A549 (cell line): ENCODE data around the gene PDSS2. TPM values are rescaled to one million over a fixed set of nuclear protein-coding genes. Genes with fewer than 3 reads are reported as not detected.
"Not testable (repeated sequence)": the region's sequence is repeated elsewhere in the genome, so short reads cannot be mapped to it uniquely, and the experiment has no call there.

Source experiments
- ATAC-seq, 2 experiments: fragments of 200-7000 bp in 1 of 2; fragments of >200 bp in 1 of 2; cut with Nextera tagmentation in 1 of 2; cut with Tn5 transposase in 1 of 2; 3 replicates each; pipeline versions ENCODE4 v1.8.0 to v1.9.1; 2018 to 2020; ENCODE audit warnings: mild to moderate bottlenecking in 1 of 2, moderate library complexity in 1 of 2
- CTCF ChIA-PET: fragments of 300-600 bp; sonication (Branson Sonifier 250); formaldehyde crosslinking; extraction: SDS; loops from one replicate; lab custom pipeline; 2021; ENCODE audit warnings: antibody characterized with exemption, inconsistent platforms; lab: Yijun Ruan, JAX
- POLR2A ChIA-PET: fragments of 350-600 bp; formaldehyde crosslinking; extraction: SDS; loops from one replicate; lab custom pipeline; 2021; ENCODE audit warnings: antibody characterized with exemption, inconsistent platforms; lab: Yijun Ruan, JAX
- DNase-seq, 2 experiments: peaks; one replicate each; pipeline versions ENCODE4 v3.0.0 to v3.0.0-alpha.2; 2011 to 2016; ENCODE audit warnings: low read depth in 1 of 2, low spot score in 1 of 2
- FAIRE-seq: peaks from 2 replicates; lab custom pipeline; 2011; peaks lifted over from hg19 to GRCh38; lab: Jason Lieb, UNC
- H3K27ac ChIP-seq, 2 experiments: fragments of >200 bp; sonication (Bioruptor Twin); formaldehyde crosslinking; 3 replicates each; pipeline ENCODE4 v1.5.1; 2016 to 2017
- H3K4me1 ChIP-seq: fragments of >200 bp; sonication (Bioruptor Twin); formaldehyde crosslinking; 3 replicates; pipeline ENCODE4 v1.6.1; 2016
- H3K4me2 ChIP-seq: fragments of >200 bp; sonication (Bioruptor Twin); formaldehyde crosslinking; 3 replicates; pipeline ENCODE4 v1.6.1; 2016
- H3K4me3 ChIP-seq: fragments of >200 bp; sonication (Bioruptor Twin); formaldehyde crosslinking; 3 replicates; pipeline ENCODE4 v1.5.1; 2016
- H3K9me3 ChIP-seq: fragments of >200 bp; sonication (Bioruptor Twin); formaldehyde crosslinking; 3 replicates; pipeline ENCODE4 v1.6.1; 2016
- CBX8 ChIP-seq: fragments of 200-600 bp; sonication (generic); IDR thresholded peaks from 2 replicates; pipeline ENCODE4 v1.6.1; 2016
- CHD2 ChIP-seq: fragments of 150-350 bp; IDR thresholded peaks from 2 replicates; pipeline ENCODE4 v1.6.1; 2014; ENCODE audit warnings: low read length; ENCODE audit not compliant: partially characterized antibody
- EP300 ChIP-seq, 2 experiments: fragments of >200 bp; sonication (Bioruptor Twin); formaldehyde crosslinking; IDR thresholded peaks; 2 replicates in 1 of 2; 3 replicates in 1 of 2; pipeline ENCODE4 v1.6.1; 2016 to 2017
- KDM5A ChIP-seq: fragments of 200-600 bp; sonication (generic); IDR thresholded peaks from 2 replicates; pipeline ENCODE4 v1.6.1; 2016; ENCODE audit warnings: antibody characterized with exemption, mild to moderate bottlenecking
- PHF8 ChIP-seq: fragments of 200-600 bp; sonication (generic); IDR thresholded peaks from 2 replicates; pipeline ENCODE4 v1.6.1; 2016; ENCODE audit warnings: low read depth, mild to moderate bottlenecking, antibody characterized with exemption, moderate library complexity, borderline replicate concordance
- POLR2A ChIP-seq: IDR thresholded peaks from 2 replicates; pipeline ENCODE4 v1.6.1; 2012; ENCODE audit warnings: mild to moderate bottlenecking, low read length
- RAD21 ChIP-seq, 2 experiments: fragments of >200 bp in 1 of 2; sonication (Bioruptor Twin) in 1 of 2; formaldehyde crosslinking in 1 of 2; IDR thresholded peaks in 1 of 2; conservative IDR thresholded peaks in 1 of 2; 2 replicates in 1 of 2; 3 replicates in 1 of 2; pipeline ENCODE4 v1.6.1; 2012 to 2018; ENCODE audit warnings: inconsistent platforms in 1 of 2
- RARB ChIP-seq: fragments of 250-450 bp; sonication (Bioruptor Pico); IDR thresholded peaks from 2 replicates; pipeline ENCODE4 v1.8.0; 2021; ENCODE audit warnings: mild to moderate bottlenecking, moderate library complexity
- ZC3H11A ChIP-seq: fragments of 450-650 bp; IDR thresholded peaks from 2 replicates; pipeline ENCODE4 v1.6.1; 2014; ENCODE audit warnings: antibody characterized with exemption, mild to moderate bottlenecking
- WGBS: methylation state at CpG from one replicate; pipeline ENCODE4 v1.1.6; 2017; ENCODE audit errors: missing lambda C conversion rate; 5-methylcytosine and 5-hydroxymethylcytosine counted together
- polyA plus RNA-seq, 4 experiments: library from polyadenylated mRNA; depleted of rRNA in 3 of 4; stranded (reverse); fragments of >200 nt; fragmentation: RNase III in 1 of 4; extraction: RNeasy Plus Mini Kit Qiagen cat#74134 plus additional on column Dnase treatment in 1 of 4; gene quantifications; 2 replicates in 3 of 4; 3 replicates in 1 of 4; pipeline ENCODE4 v1.2.3, GENCODE V29; 2011 to 2017
- TF ChIP-seq, protein P1 (sequence below): IDR thresholded peaks from 2 replicates; pipeline ENCODE4 v1.6.1; 2012; ENCODE audit warnings: low read depth, borderline replicate concordance
- TF ChIP-seq, protein P2 (sequence below): fragments of >200 bp; sonication (Bioruptor Twin); formaldehyde crosslinking; IDR thresholded peaks from 3 replicates; pipeline ENCODE4 v1.6.1; 2016
- TF ChIP-seq, protein P3 (sequence below): fragments of 450-650 bp; IDR thresholded peaks from 2 replicates; pipeline ENCODE4 v1.6.1; 2014; ENCODE audit warnings: antibody characterized with exemption

Gene PDSS2
- polyA plus RNA-seq, 2 of the 4 experiments (the other 2 are of a cell fraction) = 7.2 to 17.3 TPM

DNA sequence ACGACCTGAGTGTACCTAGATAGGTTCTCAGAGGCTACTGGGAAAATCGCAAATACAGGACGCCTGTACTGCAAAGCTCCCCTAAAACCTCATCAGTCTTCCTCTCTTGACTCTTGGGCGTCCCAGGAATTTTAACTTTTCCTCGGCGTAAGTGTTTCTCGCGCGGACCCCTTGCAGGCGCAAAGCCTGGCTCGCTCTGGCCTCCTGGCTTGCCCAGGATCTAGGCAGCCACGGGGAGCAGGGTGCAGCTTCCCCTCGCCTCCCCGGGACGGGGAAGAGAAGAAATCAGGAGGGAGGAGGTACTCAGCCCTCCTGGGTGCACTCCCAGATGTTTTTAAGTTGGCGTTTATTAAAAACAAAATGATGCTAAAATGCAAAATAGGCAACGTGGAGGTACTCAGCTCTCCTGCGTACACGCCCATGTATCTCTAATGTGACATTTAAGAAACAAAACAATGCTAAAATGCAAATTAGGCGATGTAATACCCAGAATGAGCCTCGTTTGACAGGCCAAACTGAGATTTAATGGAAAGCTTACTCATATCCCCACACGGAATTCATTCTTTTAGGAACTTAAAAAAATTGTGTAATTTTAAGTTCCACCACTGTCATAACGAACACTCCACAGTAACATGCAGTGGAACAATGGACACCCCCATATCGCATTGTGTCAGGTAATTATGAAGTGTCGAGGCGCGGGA, 29.0 kb upstream of the PDSS2 start:
- H3K4me1 ChIP-seq = no peaks in the 10 kb centered on the region
- CTCF ChIA-PET = interaction anchor here (0.6 to 1.4 kb wide), 3 partner anchors 15 to 374 kb away, joined by 3 to 5 read pairs (median 3); partner anchors contain the start of gene PDSS2
- WGBS = 45% methylated on average over 26 of the region's 27 CpGs
- TF ChIP-seq ZC3H11A (no peak), RARB (CRISPR knock-in tag) (no peak), KDM5A (no peak), PHF8 (no peak), RAD21 (conservative IDR thresholded peaks at IDR 0.05 in 1 of 2, IDR thresholded peaks at IDR 0.05 in 1 of 2) (no peak), CHD2 (no peak), EP300 (IDR thresholded peaks at IDR 0.05) (no peak)
- TF ChIP-seq, protein P1, sequence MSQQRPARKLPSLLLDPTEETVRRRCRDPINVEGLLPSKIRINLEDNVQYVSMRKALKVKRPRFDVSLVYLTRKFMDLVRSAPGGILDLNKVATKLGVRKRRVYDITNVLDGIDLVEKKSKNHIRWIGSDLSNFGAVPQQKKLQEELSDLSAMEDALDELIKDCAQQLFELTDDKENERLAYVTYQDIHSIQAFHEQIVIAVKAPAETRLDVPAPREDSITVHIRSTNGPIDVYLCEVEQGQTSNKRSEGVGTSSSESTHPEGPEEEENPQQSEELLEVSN = 0 out of 2 replicates have a peak, but pooled peaks have one; percentile 26
- TF ChIP-seq, protein P2, sequence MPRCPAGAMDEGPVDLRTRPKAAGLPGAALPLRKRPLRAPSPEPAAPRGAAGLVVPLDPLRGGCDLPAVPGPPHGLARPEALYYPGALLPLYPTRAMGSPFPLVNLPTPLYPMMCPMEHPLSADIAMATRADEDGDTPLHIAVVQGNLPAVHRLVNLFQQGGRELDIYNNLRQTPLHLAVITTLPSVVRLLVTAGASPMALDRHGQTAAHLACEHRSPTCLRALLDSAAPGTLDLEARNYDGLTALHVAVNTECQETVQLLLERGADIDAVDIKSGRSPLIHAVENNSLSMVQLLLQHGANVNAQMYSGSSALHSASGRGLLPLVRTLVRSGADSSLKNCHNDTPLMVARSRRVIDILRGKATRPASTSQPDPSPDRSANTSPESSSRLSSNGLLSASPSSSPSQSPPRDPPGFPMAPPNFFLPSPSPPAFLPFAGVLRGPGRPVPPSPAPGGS = no peak
- H3K4me3 ChIP-seq = peak overlapping the region; percentile 85
- H3K9me3 ChIP-seq = no peaks in the 10 kb centered on the region
- POLR2A ChIA-PET = interaction anchor here (1.9 kb wide), 1 partner anchor 29 kb away, joined by 10 read pairs; the partner anchor contains the start of gene PDSS2
- H3K27ac ChIP-seq = peak overlapping the region in 1 of 2 experiments; percentile 92; a peak in 1 of 6 replicates
- peak overlapping the region; percentile 99 for H3K4me2 ChIP-seq
- no peak for ATAC-seq
- peak in 1 of 2 experiments; percentile 8 for DNase-seq
- no peak for FAIRE-seq

DNA sequence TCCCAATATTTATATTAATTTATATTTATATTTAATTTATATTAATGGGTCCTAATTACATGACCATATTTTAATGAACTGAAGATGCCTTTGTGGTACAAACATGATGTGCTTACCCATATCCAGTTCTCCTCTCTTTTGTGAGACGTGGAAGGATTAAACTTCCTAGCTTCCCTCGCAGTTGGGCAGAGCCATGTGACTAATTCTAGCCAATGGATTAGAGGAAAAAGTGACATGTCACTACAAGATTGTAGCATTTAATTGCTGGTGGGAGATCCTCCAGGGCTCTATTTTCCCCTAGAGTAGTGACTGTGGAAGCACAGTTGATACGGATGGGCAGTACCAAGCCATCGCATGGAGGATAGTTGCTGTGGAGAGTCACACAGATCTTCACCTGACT, 25.8 kb upstream of the PDSS2 start:
- Histone ChIP-seq H3K4me3 (no peak overlapping the region), H3K4me2 (no peak overlapping the region), H3K9me3 (no peaks in the 10 kb centered on the region), H3K4me1 (no peaks in the 10 kb centered on the region), H3K27ac (no peak overlapping the region)
- TF ChIP-seq, protein P3, sequence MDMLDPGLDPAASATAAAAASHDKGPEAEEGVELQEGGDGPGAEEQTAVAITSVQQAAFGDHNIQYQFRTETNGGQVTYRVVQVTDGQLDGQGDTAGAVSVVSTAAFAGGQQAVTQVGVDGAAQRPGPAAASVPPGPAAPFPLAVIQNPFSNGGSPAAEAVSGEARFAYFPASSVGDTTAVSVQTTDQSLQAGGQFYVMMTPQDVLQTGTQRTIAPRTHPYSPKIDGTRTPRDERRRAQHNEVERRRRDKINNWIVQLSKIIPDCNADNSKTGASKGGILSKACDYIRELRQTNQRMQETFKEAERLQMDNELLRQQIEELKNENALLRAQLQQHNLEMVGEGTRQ = peak; percentile 29; the same call in 1 of the 2 replicates
- no peak for TF ChIP-seq POLR2A
- no peak for ATAC-seq
- no peak for FAIRE-seq
- CTCF ChIA-PET = no interaction called here
- POLR2A ChIA-PET = no interaction called here
- DNase-seq = no peak
- WGBS = 35% methylated on average over 4 of the region's 4 CpGs

DNA sequence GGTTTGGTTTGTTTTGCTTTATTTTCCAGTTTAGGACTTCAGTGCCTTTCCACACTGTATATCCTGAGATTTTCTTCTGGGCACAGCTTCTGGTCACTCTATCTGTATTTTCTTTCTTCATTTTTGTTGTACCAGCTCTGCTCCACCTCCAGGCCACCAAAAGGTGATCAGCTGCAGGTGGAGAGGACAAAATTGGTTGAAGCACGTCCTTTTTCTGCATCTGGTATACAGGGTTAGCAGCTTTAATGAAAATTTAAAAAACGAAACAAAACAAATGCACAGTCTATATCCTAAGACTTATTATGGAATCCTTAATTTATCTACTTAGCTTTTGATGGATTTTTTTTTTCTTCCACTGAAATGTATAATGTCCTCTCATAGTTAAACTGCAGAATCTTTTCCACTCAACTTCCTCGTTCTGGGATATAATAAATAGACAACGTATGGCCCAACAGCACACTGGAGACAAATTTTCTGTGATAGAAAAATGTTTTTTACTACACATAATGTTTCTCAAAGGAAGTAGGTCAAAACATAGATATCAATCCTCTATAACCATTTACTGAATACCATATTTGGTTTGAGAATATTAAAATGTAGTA, 19.8 kb upstream of the PDSS2 start:
- DNase-seq (no peak), FAIRE-seq (no peak), ATAC-seq (no peak)
- Histone ChIP-seq H3K27ac (no peak overlapping the region), H3K9me3 (no peaks in the 10 kb centered on the region), H3K4me3 (no peak overlapping the region), H3K4me1 (no peaks in the 10 kb centered on the region), H3K4me2 (no peak overlapping the region)
- POLR2A ChIA-PET = no interaction called here
- 23% methylated on average over 4 of the region's 4 CpGs for WGBS
- CTCF ChIA-PET = no interaction called here
- TF ChIP-seq RARB (CRISPR knock-in tag) (no peak), CBX8 (peak; percentile 56; the same call in 1 of the 2 replicates)

DNA sequence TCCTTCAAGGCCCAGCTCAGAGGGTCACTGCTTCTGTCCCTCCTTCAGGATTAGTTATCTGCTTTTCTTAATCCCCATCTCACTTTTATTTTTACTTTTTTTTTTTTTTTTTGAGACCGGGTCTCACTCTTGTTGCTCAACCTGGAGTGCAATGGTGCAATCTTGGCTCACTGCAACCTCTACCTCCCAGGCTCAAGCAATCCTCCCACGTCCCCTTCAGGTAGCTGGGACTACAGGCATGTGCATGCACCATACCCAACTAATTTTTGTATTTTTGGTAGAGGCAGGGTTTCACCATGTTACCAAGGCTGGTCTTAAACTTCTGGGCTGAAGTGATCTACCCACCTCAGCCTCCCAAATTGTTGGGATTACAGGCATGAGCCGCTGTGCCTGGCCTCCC, 16.5 kb upstream of the PDSS2 start:
- H3K4me1 ChIP-seq, H3K4me2 ChIP-seq, CTCF ChIA-PET, FAIRE-seq, H3K4me3 ChIP-seq, H3K9me3 ChIP-seq, POLR2A ChIA-PET, ATAC-seq, H3K27ac ChIP-seq, DNase-seq: not testable (repeated sequence)
- 15% methylated on average over 3 of the region's 3 CpGs for WGBS

DNA sequence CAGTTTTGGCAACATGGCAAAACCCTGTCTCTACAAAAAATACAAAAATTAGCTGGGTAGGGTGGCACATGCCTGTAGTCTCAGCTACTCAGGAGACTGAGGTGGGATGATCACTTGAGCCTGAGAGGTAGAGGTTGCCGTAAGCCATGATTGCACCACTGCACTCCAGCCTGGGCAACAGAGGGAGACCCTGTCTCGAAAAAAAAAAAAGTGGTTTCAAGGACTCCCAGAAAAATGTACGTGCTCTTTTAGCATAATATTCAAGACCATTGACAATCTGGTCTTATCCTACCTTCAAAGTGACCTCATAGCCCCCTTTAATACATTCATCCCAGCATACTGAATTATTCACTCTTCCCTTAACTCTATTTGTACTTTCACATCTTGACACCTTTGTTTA, 16.0 kb upstream of the PDSS2 start:
- DNase-seq, CTCF ChIA-PET, ATAC-seq, POLR2A ChIA-PET, H3K9me3 ChIP-seq, H3K4me2 ChIP-seq, H3K4me3 ChIP-seq, H3K4me1 ChIP-seq, H3K27ac ChIP-seq, FAIRE-seq: not testable (repeated sequence)
- WGBS = 51% methylated on average over 3 of the region's 3 CpGs
